HG03108 (cell line): ENCODE measurements around the gene TCF20.

Source experiments
- ATAC-seq: cut with Tn5 transposase; IDR thresholded peaks from one replicate; pipeline ENCODE4 v1.9.1; 2021; ENCODE audit warnings: moderate library complexity; ENCODE audit not compliant: unreplicated experiment

Gene TCF20

GRCh38 chr22:42300259-42301076 is 30.0 kb upstream of the TCF20 start:
- peak; percentile 61 for ATAC-seq

- no peak for ATAC-seq
These were observed 29.3 kb upstream of the TCF20 start for GRCh38 chr22:42299586-42300258.

DNA sequence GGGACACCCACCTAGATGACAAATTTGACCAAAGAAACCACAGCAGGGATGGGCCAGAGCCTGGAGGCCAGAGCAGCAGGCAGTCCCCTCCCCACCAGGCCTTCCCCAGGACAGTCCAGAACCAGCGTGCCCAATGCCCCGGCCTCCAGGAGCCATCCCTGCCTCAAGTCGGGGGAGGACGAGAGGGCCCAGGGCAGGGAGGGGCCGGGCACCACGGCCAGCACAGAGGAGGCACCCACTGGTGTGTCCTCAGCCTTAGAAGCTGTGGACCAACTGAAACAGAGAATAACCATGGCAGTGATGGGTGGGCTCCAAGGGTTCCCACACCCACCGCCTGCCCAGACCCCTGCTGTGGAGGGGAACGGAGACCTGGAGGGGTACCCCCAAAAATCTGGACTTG is 28.3 kb upstream of the TCF20 start:
- ATAC-seq, result no peak

- no peak for ATAC-seq
These were observed 27.3 kb upstream of the TCF20 start for GRCh38 chr22:42297778-42298177.

- ATAC-seq, result no peak
These were observed 26.4 kb upstream of the TCF20 start for GRCh38 chr22:42296883-42297282.

DNA sequence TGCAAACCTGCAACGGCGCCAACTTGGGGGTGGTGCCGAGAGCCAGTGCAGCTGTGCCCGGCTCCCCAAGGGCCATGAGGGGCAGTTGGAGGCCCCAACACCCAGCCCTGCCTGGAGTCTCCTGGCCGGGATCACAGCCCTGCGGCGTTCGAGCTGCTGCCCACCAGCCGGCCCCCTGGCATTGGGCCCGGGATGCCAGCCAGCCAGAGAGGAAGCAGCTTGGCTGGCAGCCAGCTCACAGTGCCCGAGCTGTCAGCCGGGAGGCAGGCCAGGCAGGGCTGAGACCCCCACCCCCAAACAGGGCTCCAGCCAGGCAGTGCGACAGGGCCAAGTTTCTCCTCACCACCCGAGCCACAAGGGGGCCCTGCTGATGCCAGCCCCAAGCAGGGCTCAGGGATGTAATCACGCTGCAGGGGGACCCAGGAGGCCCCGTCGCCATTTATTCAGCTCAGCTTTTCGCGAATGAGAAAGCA is 26.0 kb upstream of the TCF20 start:
- ATAC-seq, result no peak

GRCh38 chr22:42294034-42294985 is 23.9 kb upstream of the TCF20 start:
- no peak for ATAC-seq

DNA sequence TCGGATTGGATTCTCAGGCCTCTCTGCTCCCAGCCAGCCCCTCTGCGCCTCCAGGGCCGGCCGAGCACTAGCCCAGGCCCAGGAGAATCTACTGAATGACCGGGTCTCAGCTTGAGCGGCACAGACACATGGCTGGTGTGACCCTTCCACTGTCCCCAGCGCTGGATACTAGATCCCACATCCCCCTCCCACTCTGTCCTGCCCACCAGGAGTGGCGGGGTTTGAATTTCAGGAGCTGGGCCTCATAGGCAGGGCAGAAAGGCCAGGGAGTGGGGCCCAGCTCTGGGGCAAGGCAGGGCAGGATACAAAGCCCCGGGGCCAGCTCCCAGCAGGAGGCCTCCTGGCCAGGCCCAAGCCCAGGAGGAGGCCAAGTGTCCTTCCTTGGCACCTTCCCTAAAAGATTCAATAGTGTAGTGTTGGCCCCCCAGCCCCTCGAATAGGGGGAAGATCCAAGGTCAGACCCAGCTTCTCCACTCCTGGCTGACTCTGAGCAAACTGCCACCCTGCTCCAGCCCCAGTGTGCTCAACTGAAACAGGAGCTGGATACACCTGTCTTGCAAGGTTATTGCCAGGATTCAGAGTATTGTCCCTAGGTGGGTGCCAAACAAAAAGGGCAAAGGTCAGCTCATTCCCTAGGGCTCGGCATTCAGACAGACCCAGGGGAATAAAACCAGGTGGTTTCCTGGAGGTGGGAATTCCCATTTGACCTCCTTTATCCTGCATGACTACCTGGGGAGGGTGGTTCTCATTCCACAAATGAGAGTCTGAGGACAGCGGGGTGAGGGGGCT is 22.5 kb upstream of the TCF20 start:
- ATAC-seq, result no peak

- ATAC-seq, result no peak
These were observed 20.8 kb upstream of the TCF20 start for GRCh38 chr22:42291287-42291686.

DNA sequence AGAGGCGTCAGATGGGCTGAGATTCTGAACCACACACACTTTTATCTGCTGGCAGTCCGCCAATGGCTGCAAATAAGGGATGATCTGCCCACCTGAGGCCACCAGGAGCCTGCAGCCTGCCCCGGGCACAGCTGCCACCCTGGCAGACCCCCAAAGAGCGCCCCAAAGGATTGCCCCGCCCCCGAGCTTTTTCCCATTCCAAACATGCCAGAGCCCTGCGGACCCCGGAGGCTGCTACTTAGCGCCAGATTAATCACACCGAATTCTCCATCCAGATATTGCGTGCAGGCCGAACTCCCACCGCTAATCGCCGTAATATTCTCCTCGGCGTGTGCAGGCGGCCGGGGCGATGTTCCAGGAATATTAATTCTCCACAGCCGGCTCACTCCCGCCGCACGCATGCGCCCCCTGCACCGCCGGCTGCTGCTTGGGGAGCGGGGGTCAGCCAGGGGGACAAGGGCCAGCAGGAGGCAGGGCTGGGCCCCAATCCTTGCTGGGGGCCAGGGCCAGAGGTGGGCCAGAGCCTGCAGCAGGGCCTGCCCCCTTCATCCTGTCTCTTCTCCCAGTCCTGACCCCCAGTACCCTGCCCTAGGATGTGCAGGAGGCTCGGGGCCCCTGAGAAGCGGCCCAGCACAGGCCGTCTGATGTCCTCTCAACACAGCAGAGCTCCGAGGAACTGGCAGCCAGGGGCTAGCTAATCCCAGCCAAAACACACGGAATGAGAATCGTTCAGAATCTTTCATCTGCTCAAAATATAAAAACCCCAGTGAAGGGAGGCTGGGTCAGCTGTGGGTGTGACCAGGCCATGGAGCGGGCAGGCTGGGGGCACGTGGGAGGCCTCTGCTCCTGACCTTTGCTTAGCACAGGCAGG is 19.5 kb upstream of the TCF20 start:
- ATAC-seq, result no peak

DNA sequence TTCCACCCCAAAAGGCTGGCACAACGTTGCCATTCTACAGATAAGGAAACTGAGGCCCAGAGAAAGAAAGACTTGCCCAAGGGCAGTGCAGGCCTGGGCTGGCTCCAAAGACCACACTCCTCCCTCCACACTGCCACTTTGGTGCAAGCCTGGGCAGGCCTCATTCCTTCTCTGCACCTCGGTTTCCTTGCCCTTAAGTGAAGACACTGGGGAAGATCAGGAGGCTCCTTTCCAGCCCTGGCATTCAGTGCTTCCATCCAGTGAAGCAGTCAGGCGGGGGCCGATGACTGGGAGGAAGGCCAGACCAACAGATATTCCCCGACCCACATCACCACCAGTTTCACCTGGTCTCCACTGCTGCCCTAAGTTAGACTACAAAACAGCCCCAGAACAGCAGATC is 18.3 kb upstream of the TCF20 start:
- ATAC-seq, result no peak

- ATAC-seq, result no peak
These were observed 16.9 kb upstream of the TCF20 start for GRCh38 chr22:42287174-42287890.

DNA sequence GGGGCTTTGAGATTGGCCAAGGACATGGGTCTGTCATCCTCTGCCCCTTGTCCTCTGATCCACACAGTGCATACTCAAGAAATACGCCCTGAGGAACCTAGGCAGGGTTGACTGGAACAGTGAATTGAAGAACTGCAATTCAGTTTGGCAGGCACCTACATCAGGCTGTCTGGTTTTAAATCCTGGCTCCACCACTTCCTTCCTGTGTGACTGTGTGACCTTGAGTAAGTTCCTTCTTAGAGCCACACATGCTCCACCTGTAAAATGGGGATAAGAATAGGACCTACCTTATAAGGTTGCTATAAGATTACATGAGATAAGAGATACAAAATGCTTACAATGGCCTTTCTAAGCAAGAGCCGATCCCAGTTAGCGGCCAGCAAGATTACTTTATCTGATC is 15.8 kb upstream of the TCF20 start:
- ATAC-seq, result no peak

- ATAC-seq, result no peak
These were observed 15.2 kb upstream of the TCF20 start for GRCh38 chr22:42285604-42286003.

GRCh38 chr22:42284643-42285181 is 14.3 kb upstream of the TCF20 start:
- ATAC-seq, result no peak

DNA sequence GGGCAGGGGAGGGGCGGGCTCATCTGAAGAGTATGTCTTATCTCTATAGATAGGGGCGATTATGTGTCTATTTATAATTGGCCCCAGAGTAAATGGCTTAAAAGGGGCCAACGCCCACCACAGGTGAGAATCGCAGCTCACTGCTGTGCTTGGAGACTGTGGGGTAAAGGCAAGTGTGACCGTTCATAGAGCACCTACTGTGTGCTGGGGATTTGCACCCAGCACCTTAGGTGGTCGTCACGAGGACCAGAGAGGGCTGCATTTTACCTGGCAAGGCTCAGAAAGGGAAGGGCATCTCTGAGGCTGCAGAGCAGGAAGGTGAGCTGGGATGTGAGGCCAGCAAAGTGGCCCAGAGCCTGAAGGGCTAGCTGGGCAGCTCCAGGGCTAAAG is 13.7 kb upstream of the TCF20 start:
- no peak for ATAC-seq

DNA sequence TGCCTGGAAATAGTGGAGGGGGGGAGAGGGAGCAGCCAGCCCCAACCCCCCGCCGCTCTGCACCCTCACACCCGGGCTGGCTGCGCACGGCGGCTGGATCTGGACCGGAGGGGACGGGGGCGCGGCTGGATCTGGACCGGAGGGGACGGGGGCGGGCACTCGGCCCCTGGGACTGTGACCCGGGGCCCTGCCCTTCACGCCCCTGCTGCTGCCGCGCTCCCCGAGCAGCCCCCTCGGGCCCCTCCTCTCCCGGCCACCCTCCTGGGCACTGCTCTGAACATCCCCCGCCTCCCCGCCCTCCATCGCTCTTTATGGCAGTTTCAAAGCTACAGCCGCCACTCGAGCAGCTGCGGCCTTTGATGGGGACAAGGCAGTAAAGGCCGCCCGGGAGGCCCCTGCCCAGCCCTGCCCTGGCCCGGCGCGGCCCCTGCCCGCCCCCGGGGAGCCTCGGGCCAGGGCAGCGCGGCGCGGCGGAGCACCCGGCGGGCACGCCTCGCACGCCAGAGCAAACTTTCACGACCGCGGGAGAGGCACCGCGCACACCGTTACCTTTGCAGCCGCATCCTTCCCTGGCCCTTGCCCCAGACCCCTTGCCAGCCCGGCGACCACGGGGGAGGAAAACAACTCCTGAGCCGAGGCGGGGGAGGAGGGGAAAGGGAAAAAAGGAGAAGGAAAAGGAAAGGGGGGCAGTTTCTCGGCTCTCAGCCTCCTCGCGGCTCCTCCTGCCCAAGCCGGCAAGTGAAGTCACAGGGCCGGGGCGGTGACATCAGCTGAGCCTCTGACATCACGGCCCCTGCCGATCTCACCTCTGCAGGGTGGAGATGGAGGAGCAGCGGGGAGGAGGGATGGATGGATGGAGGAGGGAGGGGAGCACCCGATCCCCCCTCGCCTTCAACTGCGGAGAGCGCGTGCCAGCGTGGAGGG is 13.1 kb upstream of the TCF20 start:
- ATAC-seq, result no peak

GRCh38 chr22:42282943-42283277 is 12.5 kb upstream of the TCF20 start:
- ATAC-seq, result no peak
